ENCODE measurements around the gene CELA2A. TPM values are rescaled to one million over a fixed set of nuclear protein-coding genes. Genes with fewer than 3 reads are reported as not detected.

The CELA2A gene
- polyA plus RNA-seq, 1 donor (not counting 4 experiments of a cell fraction or from before 2014, with no cell fraction given) = not detected

GRCh38 chr1:15492596-15492995 lies 36.1 kb downstream of the CELA2A start:
- dilution Hi-C loops (cut with MboI; ENCODE audit: extremely low pct_ligation_motif_present, low sequenced_read_pairs) = no loop called here
- Histone ChIP-seq H3K79me2 (ENCODE audit: control insufficient read depth, insufficient read depth, low read length) (no peaks in the 10 kb centered on the region), H3K9me1 (ENCODE audit: control insufficient read depth, extremely low read depth, insufficient read depth, low read length) (no peaks in the 10 kb centered on the region), H3K9me3 (ENCODE audit: control insufficient read depth, low read depth, low read length) (no peaks in the 10 kb centered on the region), H3K9ac (ENCODE audit: control insufficient read depth, extremely low read depth, insufficient read depth, low read length) (no peak overlapping the region), H4K20me1 (ENCODE audit: control insufficient read depth, extremely low read depth, insufficient read depth, low read length) (no peaks in the 10 kb centered on the region), H3K4me1 (ENCODE audit: control insufficient read depth, extremely low read depth, insufficient read depth, low read length) (no peaks in the 10 kb centered on the region), H3K36me3 (ENCODE audit: control insufficient read depth in 2 of 2, extremely low read depth in 1 of 2, insufficient read depth in 2 of 2, low read length in 2 of 2) (no peaks in the 10 kb centered on the region), H3K4me3 (ENCODE audit: control insufficient read depth in 2 of 3, extremely low read depth in 1 of 3, insufficient read depth in 2 of 3, low read depth in 1 of 3, low read length in 3 of 3) (no peak overlapping the region), H3K27ac (ENCODE audit: control insufficient read depth, insufficient read depth, low read length) (no peak overlapping the region), H2AFZ (ENCODE audit: control insufficient read depth, low read length) (no peak overlapping the region), H3K27me3 (ENCODE audit: control insufficient read depth, extremely low read depth, insufficient read depth, low read length) (no peaks in the 10 kb centered on the region), H3K4me2 (ENCODE audit: control insufficient read depth, extremely low read depth, insufficient read depth, low read depth, low read length) (no peak overlapping the region)
- FAIRE-seq (no peak), DNase-seq (ENCODE audit: low read depth, low spot score) (no peak)
- TF ChIP-seq CTCF (optimal IDR thresholded peaks at IDR 0.05 in 1 of 3, IDR thresholded peaks at IDR 0.05 in 1 of 3, conservative IDR thresholded peaks at IDR 0.05 in 1 of 3; ENCODE audit: extremely low read depth in 1 of 3, insufficient read depth in 2 of 3, low read length in 3 of 3) (no peak), EZH2 (IDR thresholded peaks at IDR 0.05; ENCODE audit: low read length) (no peak)

GRCh38 chr1:15493869-15494390 lies 37.4 kb downstream of the CELA2A start:
- H4K20me1 ChIP-seq (ENCODE audit: control insufficient read depth, extremely low read depth, insufficient read depth, low read length) = no peaks in the 10 kb centered on the region
- no peak overlapping the region for H3K9ac ChIP-seq (ENCODE audit: control insufficient read depth, extremely low read depth, insufficient read depth, low read length)
- no peaks in the 10 kb centered on the region for H3K4me1 ChIP-seq (ENCODE audit: control insufficient read depth, extremely low read depth, insufficient read depth, low read length)
- no peaks in the 10 kb centered on the region for H3K9me3 ChIP-seq (ENCODE audit: control insufficient read depth, low read depth, low read length)
- TF ChIP-seq EZH2 (IDR thresholded peaks at IDR 0.05; ENCODE audit: low read length) = no peak
- no peak for TF ChIP-seq CTCF (optimal IDR thresholded peaks at IDR 0.05 in 1 of 3, IDR thresholded peaks at IDR 0.05 in 1 of 3, conservative IDR thresholded peaks at IDR 0.05 in 1 of 3; ENCODE audit: extremely low read depth in 1 of 3, insufficient read depth in 2 of 3, low read length in 3 of 3)
- DNase-seq (ENCODE audit: low read depth, low spot score) (no peak), FAIRE-seq (no peak)
- H3K27me3 ChIP-seq (ENCODE audit: control insufficient read depth, extremely low read depth, insufficient read depth, low read length) = no peaks in the 10 kb centered on the region
- dilution Hi-C loops (cut with MboI; ENCODE audit: extremely low pct_ligation_motif_present, low sequenced_read_pairs) = no loop called here
- no peaks in the 10 kb centered on the region for H3K9me1 ChIP-seq (ENCODE audit: control insufficient read depth, extremely low read depth, insufficient read depth, low read length)
- no peak overlapping the region for H3K4me2 ChIP-seq (ENCODE audit: control insufficient read depth, extremely low read depth, insufficient read depth, low read depth, low read length)
- H2AFZ ChIP-seq (ENCODE audit: control insufficient read depth, low read length) = no peak overlapping the region
- no peaks in the 10 kb centered on the region for H3K36me3 ChIP-seq (ENCODE audit: control insufficient read depth in 2 of 2, extremely low read depth in 1 of 2, insufficient read depth in 2 of 2, low read length in 2 of 2)
- no peak overlapping the region for H3K4me3 ChIP-seq (ENCODE audit: control insufficient read depth in 2 of 3, extremely low read depth in 1 of 3, insufficient read depth in 2 of 3, low read depth in 1 of 3, low read length in 3 of 3)
- H3K79me2 ChIP-seq (ENCODE audit: control insufficient read depth, insufficient read depth, low read length) = no peaks in the 10 kb centered on the region
- H3K27ac ChIP-seq (ENCODE audit: control insufficient read depth, insufficient read depth, low read length) = no peak overlapping the region

All from keratinocyte (primary cell).